HG03520 (cell line): Measurements from ENCODE around the gene VANGL1.

ENCODE experiments used
- ATAC-seq: cut with Tn5 transposase; IDR thresholded peaks from one replicate; pipeline ENCODE4 v1.9.1; 2021; ENCODE audit warnings: mild to moderate bottlenecking, moderate library complexity; ENCODE audit not compliant: unreplicated experiment

VANGL1 gene

GRCh38 chr1:115666702-115667101 is 24.9 kb downstream of the VANGL1 start:
- no peak for ATAC-seq

GRCh38 chr1:115668579-115668978 is 26.8 kb downstream of the VANGL1 start:
- ATAC-seq = no peak

- no peak for ATAC-seq
Measured at GRCh38 chr1:115669002-115669673, 27.4 kb downstream of the VANGL1 start.

GRCh38 chr1:115669886-115670285 is 28.1 kb downstream of the VANGL1 start:
- ATAC-seq = no peak

GRCh38 chr1:115670476-115671175 is 28.9 kb downstream of the VANGL1 start:
- no peak for ATAC-seq

- no peak for ATAC-seq
Measured at GRCh38 chr1:115671176-115671934, 29.6 kb downstream of the VANGL1 start.

- ATAC-seq = no peak
Measured at GRCh38 chr1:115672224-115673009, 30.6 kb downstream of the VANGL1 start.

GRCh38 chr1:115676498-115677181 is 34.9 kb downstream of the VANGL1 start:
- no peak for ATAC-seq

GRCh38 chr1:115677182-115677555 is 35.4 kb downstream of the VANGL1 start:
- ATAC-seq = no peak

- ATAC-seq = no peak
Measured at GRCh38 chr1:115677565-115677964, 35.8 kb downstream of the VANGL1 start.

- no peak for ATAC-seq
Measured at GRCh38 chr1:115678141-115678540, 36.4 kb downstream of the VANGL1 start.

GRCh38 chr1:115679141-115679611 is 37.4 kb downstream of the VANGL1 start:
- ATAC-seq = no peak

- ATAC-seq = no peak
Measured at GRCh38 chr1:115680730-115681111, 39.0 kb downstream of the VANGL1 start.

GRCh38 chr1:115682792-115683191 is 41.0 kb downstream of the VANGL1 start:
- ATAC-seq = no peak

- ATAC-seq = no peak
Measured at GRCh38 chr1:115685029-115685705, 43.4 kb downstream of the VANGL1 start.

GRCh38 chr1:115687744-115688143 is 46.0 kb downstream of the VANGL1 start:
- no peak for ATAC-seq

- ATAC-seq = no peak
Measured at GRCh38 chr1:115690972-115691371, 49.2 kb downstream of the VANGL1 start.

GRCh38 chr1:115692224-115692623 is 50.5 kb downstream of the VANGL1 start:
- no peak for ATAC-seq

GRCh38 chr1:115694805-115695204 is 53.0 kb downstream of the VANGL1 start:
- no peak for ATAC-seq

- no peak for ATAC-seq
Measured at GRCh38 chr1:115697619-115698018, 55.8 kb downstream of the VANGL1 start.
